WTC11 (cell line): Measurements from ENCODE around the gene HDAC10. TPM values are rescaled to one million over a fixed set of nuclear protein-coding genes. Genes with fewer than 3 reads are reported as not detected.

Source experiments
- ATAC-seq: fragments of 200-7000 bp; cut with Tn5 transposase; 2 replicates; pipeline ENCODE4 v1.10.0; 2021; ENCODE audit warnings: mild to moderate bottlenecking, moderate library complexity
- CTCF ChIA-PET: fragments of 300-600 bp; sonication (Branson Sonifier 250); formaldehyde crosslinking; loops from one replicate; lab custom pipeline; 2021; ENCODE audit warnings: antibody characterized with exemption; lab: Charles Lee
- POLR2A ChIA-PET: fragments of 350-600 bp; sonication (Branson Sonifier 250); formaldehyde crosslinking; loops from one replicate; lab custom pipeline; 2021; ENCODE audit warnings: antibody characterized with exemption; lab: Charles Lee
- DNase-seq: peaks from one replicate; pipeline ENCODE4 v3.0.0; 2021; ENCODE audit warnings: low spot score
- H3K27ac Mint-ChIP-seq: 2 replicates; pipeline ENCODE4 v1.8.0; 2021; ENCODE audit warnings: mixed read lengths
- H3K27me3 Mint-ChIP-seq: 2 replicates; pipeline ENCODE4 v1.8.0; 2021; ENCODE audit warnings: low read depth, mild to moderate bottlenecking, moderate library complexity, mixed read lengths
- H3K36me3 Mint-ChIP-seq: 2 replicates; pipeline ENCODE4 v1.8.0; 2021; ENCODE audit warnings: mixed read lengths
- H3K4me1 Mint-ChIP-seq: 2 replicates; pipeline ENCODE4 v1.8.0; 2022; ENCODE audit warnings: mixed read lengths
- H3K4me3 Mint-ChIP-seq: 2 replicates; pipeline ENCODE4 v1.8.0; 2021; ENCODE audit warnings: mild to moderate bottlenecking, moderate library complexity, mixed read lengths
- H3K9me3 Mint-ChIP-seq: 2 replicates; pipeline ENCODE4 v1.8.0; 2021; ENCODE audit warnings: mixed read lengths
- GABPB1 ChIP-seq: sonication (generic); formaldehyde crosslinking; IDR thresholded peaks from 2 replicates; pipeline ENCODE4 v1.8.1; 2023; ENCODE audit warnings: mild to moderate bottlenecking, missing genetic modification reagents
- GRHL2 ChIP-seq: fragments of 250-450 bp; sonication (Bioruptor Pico); IDR thresholded peaks from 2 replicates; pipeline ENCODE4 v1.8.0; 2022; ENCODE audit warnings: mild to moderate bottlenecking, moderate library complexity; ENCODE audit not compliant: insufficient replicate concordance, severe bottlenecking
- IRF2 ChIP-seq: sonication (generic); formaldehyde crosslinking; IDR thresholded peaks from 2 replicates; pipeline ENCODE4 v1.8.0; 2022; ENCODE audit warnings: low read depth, missing genetic modification reagents, borderline replicate concordance
- JAZF1 ChIP-seq: fragments of 250-450 bp; sonication (Bioruptor Pico); IDR thresholded peaks from 2 replicates; pipeline ENCODE4 v1.9.0; 2021; ENCODE audit warnings: moderate library complexity, mild to moderate bottlenecking, inconsistent platforms
- MXD4 ChIP-seq: fragments of 250-450 bp; sonication (Bioruptor Pico); IDR thresholded peaks from 2 replicates; pipeline ENCODE4 v1.8.0; 2021; ENCODE audit warnings: mild to moderate bottlenecking, moderate library complexity, borderline replicate concordance
- NR3C1 ChIP-seq: sonication (generic); formaldehyde crosslinking; conservative IDR thresholded peaks from 2 replicates; pipeline ENCODE4 v1.8.1; 2023; ENCODE audit warnings: low read depth, mild to moderate bottlenecking, missing genetic modification reagents
- ZNF138 ChIP-seq: sonication (generic); formaldehyde crosslinking; conservative IDR thresholded peaks from 2 replicates; pipeline ENCODE4 v1.8.1; 2022; ENCODE audit warnings: mild to moderate bottlenecking, moderate library complexity, missing genetic modification reagents
- ZNF232 ChIP-seq: sonication (generic); formaldehyde crosslinking; IDR thresholded peaks from 2 replicates; pipeline ENCODE4 v1.8.0; 2022; ENCODE audit warnings: mild to moderate bottlenecking, missing genetic modification reagents
- ZNF423 ChIP-seq: fragments of 250-450 bp; sonication (Bioruptor Pico); IDR thresholded peaks from 2 replicates; pipeline ENCODE4 v2.1.2; 2022; ENCODE audit warnings: mild to moderate bottlenecking, moderate library complexity
- ZNF671 ChIP-seq: fragments of 250-450 bp; sonication (Bioruptor Pico); IDR thresholded peaks from 2 replicates; pipeline ENCODE4 v1.8.0; 2021; ENCODE audit warnings: mild to moderate bottlenecking
- total RNA-seq: library from RNA; stranded (reverse); gene quantifications from 3 replicates; pipeline ENCODE4 v1.2.3, GENCODE V29; 2021
- TF ChIP-seq, protein P1 (sequence below): fragments of 250-450 bp; sonication (Bioruptor Pico); IDR thresholded peaks from 2 replicates; pipeline ENCODE4 v1.9.0; 2021; ENCODE audit warnings: mild to moderate bottlenecking
- TF ChIP-seq, protein P2 (sequence below): sonication (generic); formaldehyde crosslinking; IDR thresholded peaks from 2 replicates; pipeline ENCODE4 v1.8.1; 2023; ENCODE audit warnings: mild to moderate bottlenecking, missing genetic modification reagents
- TF ChIP-seq, protein P3 (sequence below): fragments of 200-600 bp; IDR thresholded peaks from 2 replicates; pipeline ENCODE4 v1.8.0; 2022; ENCODE audit warnings: antibody characterized with exemption
- TF ChIP-seq, protein P4 (sequence below): sonication (generic); formaldehyde crosslinking; IDR thresholded peaks from 2 replicates; pipeline ENCODE4 v1.8.1; 2023; ENCODE audit warnings: mild to moderate bottlenecking, missing genetic modification reagents, borderline replicate concordance
- TF ChIP-seq, protein P5 (sequence below): sonication (generic); formaldehyde crosslinking; IDR thresholded peaks from 2 replicates; pipeline ENCODE4 v1.8.0; 2023; ENCODE audit warnings: missing genetic modification reagents
- TF ChIP-seq, protein P6 (sequence below): sonication (generic); formaldehyde crosslinking; IDR thresholded peaks from 2 replicates; pipeline ENCODE4 v1.8.1; 2023; ENCODE audit warnings: mild to moderate bottlenecking, missing genetic modification reagents, moderate library complexity

The HDAC10 gene
- total RNA-seq, 1 experiment from 2014 or later = 40.9 TPM

DNA sequence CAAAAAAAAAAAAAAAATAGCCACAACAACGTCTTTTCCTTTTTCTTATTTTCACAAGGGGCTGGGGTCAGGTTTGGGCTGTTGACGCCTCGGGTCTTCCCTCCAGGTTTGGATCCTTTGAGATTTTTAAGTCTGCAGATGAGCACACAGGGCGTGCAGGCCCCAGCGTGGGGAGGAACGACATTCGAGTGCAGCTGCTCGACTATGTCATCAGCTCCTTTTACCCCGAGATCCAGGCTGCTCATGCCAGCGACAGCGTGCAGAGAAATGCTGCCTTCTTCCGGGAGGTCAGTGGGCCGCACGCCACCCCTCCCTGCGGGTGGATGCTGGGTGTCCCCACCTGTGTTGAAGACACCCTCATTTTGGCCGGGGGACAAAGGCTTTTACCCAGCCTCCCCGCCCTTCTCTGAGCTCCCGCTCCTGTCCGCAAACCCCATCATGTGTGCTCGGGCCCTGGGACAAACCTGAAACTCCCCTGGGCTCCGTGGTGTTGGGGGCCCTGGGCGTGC, 42.6 kb downstream of the HDAC10 start (continued):
- TF ChIP-seq MXD4 (CRISPR knock-in tag) = no peak
- TF ChIP-seq, protein P1, sequence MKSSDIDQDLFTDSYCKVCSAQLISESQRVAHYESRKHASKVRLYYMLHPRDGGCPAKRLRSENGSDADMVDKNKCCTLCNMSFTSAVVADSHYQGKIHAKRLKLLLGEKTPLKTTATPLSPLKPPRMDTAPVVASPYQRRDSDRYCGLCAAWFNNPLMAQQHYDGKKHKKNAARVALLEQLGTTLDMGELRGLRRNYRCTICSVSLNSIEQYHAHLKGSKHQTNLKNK (CRISPR knock-in tag) = no peak
- no peak for TF ChIP-seq NR3C1

DNA sequence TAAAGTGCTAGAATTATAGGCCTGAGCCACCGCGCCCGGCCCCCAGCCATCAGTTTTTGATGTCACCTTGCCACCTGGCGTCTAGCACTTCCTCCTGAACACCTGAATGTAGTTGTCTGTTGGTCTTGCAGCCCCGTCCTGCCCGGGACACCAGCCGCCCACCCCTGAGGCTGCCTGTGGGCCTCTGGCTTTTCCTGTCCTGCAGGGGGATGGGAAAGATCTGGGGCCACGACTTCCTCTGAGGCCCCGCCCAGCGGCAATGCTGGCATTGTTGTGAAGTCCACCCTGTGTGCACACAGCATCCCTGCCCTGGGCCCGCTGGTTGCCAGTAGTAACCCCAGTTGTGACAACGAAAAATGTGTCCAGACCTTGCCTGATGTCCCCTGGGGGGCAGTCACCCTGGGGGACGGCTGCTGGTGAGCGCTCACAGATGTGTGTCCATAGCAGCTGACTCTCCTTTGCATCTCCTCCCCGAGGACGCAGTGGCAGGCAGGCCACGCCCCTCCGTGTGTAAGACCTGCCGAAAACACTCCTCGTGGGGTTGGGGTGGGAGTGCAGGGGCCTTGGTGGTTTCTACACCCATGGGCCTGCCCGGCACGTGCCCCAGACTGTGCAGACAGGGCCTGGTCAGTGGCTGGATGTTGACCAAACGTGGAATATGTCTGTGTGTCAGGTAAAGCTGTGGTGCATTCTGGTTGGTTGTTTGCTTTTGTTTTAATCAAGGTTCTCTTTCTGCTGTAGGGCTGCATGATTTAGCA, 43.5 kb downstream of the HDAC10 start:
- no peak for TF ChIP-seq ZNF232 (CRISPR knock-in tag)
- no peak for TF ChIP-seq ZNF138 (CRISPR knock-in tag)
- TF ChIP-seq JAZF1 (CRISPR knock-in tag) = no peak
- no peak for TF ChIP-seq IRF2 (CRISPR knock-in tag)
- no peak for TF ChIP-seq ZNF423
- no peak for TF ChIP-seq ZNF671 (CRISPR knock-in tag)
- TF ChIP-seq, protein P2, sequence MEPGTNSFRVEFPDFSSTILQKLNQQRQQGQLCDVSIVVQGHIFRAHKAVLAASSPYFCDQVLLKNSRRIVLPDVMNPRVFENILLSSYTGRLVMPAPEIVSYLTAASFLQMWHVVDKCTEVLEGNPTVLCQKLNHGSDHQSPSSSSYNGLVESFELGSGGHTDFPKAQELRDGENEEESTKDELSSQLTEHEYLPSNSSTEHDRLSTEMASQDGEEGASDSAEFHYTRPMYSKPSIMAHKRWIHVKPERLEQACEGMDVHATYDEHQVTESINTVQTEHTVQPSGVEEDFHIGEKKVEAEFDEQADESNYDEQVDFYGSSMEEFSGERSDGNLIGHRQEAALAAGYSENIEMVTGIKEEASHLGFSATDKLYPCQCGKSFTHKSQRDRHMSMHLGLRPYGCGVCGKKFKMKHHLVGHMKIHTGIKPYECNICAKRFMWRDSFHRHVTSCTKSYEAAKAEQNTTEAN (CRISPR knock-in tag) = no peak
- no peak for TF ChIP-seq GRHL2 (CRISPR knock-in tag)
- no peak for TF ChIP-seq GABPB1
- peaks cover 1% of the 10 kb centered on the region for H3K4me1 Mint-ChIP-seq
- H3K9me3 Mint-ChIP-seq = peaks cover 4% of the 10 kb centered on the region; the same call in 1 of the 2 replicates
- peaks cover 32% of the 10 kb centered on the region for H3K36me3 Mint-ChIP-seq
- no peak overlapping the region for H3K4me3 Mint-ChIP-seq
- no peak overlapping the region for H3K27ac Mint-ChIP-seq
- no peaks in the 10 kb centered on the region for H3K27me3 Mint-ChIP-seq
- no peak for ATAC-seq
- ChIA-PET CTCF (interaction anchor here (0.8 to 3.0 kb wide), 13 partner anchors 9 to 440 kb away, joined by 3 to 19 read pairs (median 4); partner anchors contain the start of genes ALG12, CRELD2 and SCO2), POLR2A (no interaction called here)
- DNase-seq = no peak

DNA sequence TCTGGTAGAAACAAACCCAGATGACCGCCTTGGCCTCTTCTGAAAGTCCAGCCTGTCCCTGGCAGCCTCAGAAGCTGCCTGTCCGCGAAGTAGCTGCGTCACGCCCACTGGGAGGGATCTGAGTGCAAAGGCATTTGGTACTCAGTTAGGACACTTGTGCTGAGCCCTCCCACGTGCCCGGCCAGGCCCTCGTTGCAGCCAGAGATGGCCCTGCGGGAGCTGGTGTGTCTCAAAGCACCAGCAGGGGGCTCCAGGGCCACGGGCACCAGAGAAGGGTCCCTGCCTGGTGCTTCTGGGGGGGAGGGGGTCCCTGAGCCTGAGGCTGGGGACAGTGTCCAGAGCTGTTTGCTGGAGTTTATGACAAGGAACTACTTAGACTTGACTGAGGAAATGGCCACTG, 44.5 kb downstream of the HDAC10 start:
- DNase-seq (peak; percentile 78), ATAC-seq (peak; percentile 84)
- peaks cover 8% of the 10 kb centered on the region for H3K4me1 Mint-ChIP-seq
- no peak overlapping the region for H3K27ac Mint-ChIP-seq
- POLR2A ChIA-PET = interaction anchor here (0.8 kb wide), 1 partner anchor 17 kb away, joined by 3 read pairs; no protein-coding TSS in a partner anchor
- TF ChIP-seq, protein P3, sequence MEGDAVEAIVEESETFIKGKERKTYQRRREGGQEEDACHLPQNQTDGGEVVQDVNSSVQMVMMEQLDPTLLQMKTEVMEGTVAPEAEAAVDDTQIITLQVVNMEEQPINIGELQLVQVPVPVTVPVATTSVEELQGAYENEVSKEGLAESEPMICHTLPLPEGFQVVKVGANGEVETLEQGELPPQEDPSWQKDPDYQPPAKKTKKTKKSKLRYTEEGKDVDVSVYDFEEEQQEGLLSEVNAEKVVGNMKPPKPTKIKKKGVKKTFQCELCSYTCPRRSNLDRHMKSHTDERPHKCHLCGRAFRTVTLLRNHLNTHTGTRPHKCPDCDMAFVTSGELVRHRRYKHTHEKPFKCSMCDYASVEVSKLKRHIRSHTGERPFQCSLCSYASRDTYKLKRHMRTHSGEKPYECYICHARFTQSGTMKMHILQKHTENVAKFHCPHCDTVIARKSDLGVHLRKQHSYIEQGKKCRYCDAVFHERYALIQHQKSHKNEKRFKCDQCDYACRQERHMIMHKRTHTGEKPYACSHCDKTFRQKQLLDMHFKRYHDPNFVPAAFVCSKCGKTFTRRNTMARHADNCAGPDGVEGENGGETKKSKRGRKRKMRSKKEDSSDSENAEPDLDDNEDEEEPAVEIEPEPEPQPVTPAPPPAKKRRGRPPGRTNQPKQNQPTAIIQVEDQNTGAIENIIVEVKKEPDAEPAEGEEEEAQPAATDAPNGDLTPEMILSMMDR = peak; percentile 23; the same call in 1 of the 2 replicates
- TF ChIP-seq, protein P4, sequence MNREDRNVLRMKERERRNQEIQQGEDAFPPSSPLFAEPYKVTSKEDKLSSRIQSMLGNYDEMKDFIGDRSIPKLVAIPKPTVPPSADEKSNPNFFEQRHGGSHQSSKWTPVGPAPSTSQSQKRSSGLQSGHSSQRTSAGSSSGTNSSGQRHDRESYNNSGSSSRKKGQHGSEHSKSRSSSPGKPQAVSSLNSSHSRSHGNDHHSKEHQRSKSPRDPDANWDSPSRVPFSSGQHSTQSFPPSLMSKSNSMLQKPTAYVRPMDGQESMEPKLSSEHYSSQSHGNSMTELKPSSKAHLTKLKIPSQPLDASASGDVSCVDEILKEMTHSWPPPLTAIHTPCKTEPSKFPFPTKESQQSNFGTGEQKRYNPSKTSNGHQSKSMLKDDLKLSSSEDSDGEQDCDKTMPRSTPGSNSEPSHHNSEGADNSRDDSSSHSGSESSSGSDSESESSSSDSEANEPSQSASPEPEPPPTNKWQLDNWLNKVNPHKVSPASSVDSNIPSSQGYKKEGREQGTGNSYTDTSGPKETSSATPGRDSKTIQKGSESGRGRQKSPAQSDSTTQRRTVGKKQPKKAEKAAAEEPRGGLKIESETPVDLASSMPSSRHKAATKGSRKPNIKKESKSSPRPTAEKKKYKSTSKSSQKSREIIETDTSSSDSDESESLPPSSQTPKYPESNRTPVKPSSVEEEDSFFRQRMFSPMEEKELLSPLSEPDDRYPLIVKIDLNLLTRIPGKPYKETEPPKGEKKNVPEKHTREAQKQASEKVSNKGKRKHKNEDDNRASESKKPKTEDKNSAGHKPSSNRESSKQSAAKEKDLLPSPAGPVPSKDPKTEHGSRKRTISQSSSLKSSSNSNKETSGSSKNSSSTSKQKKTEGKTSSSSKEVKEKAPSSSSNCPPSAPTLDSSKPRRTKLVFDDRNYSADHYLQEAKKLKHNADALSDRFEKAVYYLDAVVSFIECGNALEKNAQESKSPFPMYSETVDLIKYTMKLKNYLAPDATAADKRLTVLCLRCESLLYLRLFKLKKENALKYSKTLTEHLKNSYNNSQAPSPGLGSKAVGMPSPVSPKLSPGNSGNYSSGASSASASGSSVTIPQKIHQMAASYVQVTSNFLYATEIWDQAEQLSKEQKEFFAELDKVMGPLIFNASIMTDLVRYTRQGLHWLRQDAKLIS (CRISPR knock-in tag) = no peak
- TF ChIP-seq, protein P5, sequence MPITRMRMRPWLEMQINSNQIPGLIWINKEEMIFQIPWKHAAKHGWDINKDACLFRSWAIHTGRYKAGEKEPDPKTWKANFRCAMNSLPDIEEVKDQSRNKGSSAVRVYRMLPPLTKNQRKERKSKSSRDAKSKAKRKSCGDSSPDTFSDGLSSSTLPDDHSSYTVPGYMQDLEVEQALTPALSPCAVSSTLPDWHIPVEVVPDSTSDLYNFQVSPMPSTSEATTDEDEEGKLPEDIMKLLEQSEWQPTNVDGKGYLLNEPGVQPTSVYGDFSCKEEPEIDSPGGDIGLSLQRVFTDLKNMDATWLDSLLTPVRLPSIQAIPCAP (CRISPR knock-in tag) = no peak
- TF ChIP-seq, protein P6, sequence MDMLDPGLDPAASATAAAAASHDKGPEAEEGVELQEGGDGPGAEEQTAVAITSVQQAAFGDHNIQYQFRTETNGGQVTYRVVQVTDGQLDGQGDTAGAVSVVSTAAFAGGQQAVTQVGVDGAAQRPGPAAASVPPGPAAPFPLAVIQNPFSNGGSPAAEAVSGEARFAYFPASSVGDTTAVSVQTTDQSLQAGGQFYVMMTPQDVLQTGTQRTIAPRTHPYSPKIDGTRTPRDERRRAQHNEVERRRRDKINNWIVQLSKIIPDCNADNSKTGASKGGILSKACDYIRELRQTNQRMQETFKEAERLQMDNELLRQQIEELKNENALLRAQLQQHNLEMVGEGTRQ (CRISPR knock-in tag) = peak; percentile 33; the same call in 1 of the 2 replicates
- H3K4me3 Mint-ChIP-seq = no peak overlapping the region
- peaks cover 25% of the 10 kb centered on the region for H3K36me3 Mint-ChIP-seq
- H3K9me3 Mint-ChIP-seq = peaks cover 4% of the 10 kb centered on the region; the same call in 1 of the 2 replicates
- no peaks in the 10 kb centered on the region for H3K27me3 Mint-ChIP-seq
- CTCF ChIA-PET = interaction anchor here (0.8 to 3.0 kb wide), 23 partner anchors 8 to 439 kb away, joined by 3 to 19 read pairs (median 4); partner anchors contain the start of genes ALG12, CRELD2, DENND6B and SCO2
